Karpas-422 (cell line): Measurements from ENCODE around the gene RPS26. TPM values are rescaled to one million over a fixed set of nuclear protein-coding genes. Genes with fewer than 3 reads are reported as not detected.
"Not testable (repeated sequence)": the region's sequence is repeated elsewhere in the genome, so short reads cannot be mapped to it uniquely, and the experiment has no call there.

Experiments
- DNase-seq: peaks from one replicate; pipeline ENCODE4 v3.0.0-alpha.2; 2015
- H2AFZ ChIP-seq: fragments of 200-600 bp; sonication (generic); 2 replicates; pipeline ENCODE4 v1.6.1; 2014; ENCODE audit warnings: antibody characterized with exemption, low read length, mixed read lengths
- H3K27ac ChIP-seq: fragments of 200-600 bp; sonication (generic); 2 replicates; pipeline ENCODE4 v1.5.1; 2014; ENCODE audit warnings: mild to moderate bottlenecking, low read length, moderate library complexity
- H3K27me3 ChIP-seq: fragments of 200-600 bp; sonication (generic); 2 replicates; pipeline ENCODE4 v1.6.1; 2014; ENCODE audit warnings: low read length, mixed read lengths
- H3K36me3 ChIP-seq: fragments of 200-600 bp; sonication (generic); 2 replicates; pipeline ENCODE4 v1.6.1; 2014; ENCODE audit warnings: low read length, mixed read lengths; ENCODE audit not compliant: insufficient read depth
- H3K4me1 ChIP-seq: fragments of 200-600 bp; sonication (generic); 2 replicates; pipeline ENCODE4 v1.6.1; 2014; ENCODE audit warnings: mild to moderate bottlenecking, low read length, mixed read lengths
- H3K4me2 ChIP-seq: fragments of 200-600 bp; sonication (generic); 2 replicates; pipeline ENCODE4 v1.6.1; 2014; ENCODE audit warnings: low read length, low read depth, mild to moderate bottlenecking; ENCODE audit not compliant: poor library complexity, severe bottlenecking
- H3K4me3 ChIP-seq: fragments of 200-600 bp; sonication (generic); 2 replicates; pipeline ENCODE4 v1.5.1; 2014; ENCODE audit warnings: mild to moderate bottlenecking, antibody characterized with exemption, low read length, mixed read lengths
- H3K79me2 ChIP-seq: fragments of 200-600 bp; sonication (generic); 2 replicates; pipeline ENCODE4 v1.6.1; 2014; ENCODE audit warnings: mild to moderate bottlenecking, low read length, mixed read lengths
- H3K9ac ChIP-seq: fragments of 200-600 bp; sonication (generic); 2 replicates; pipeline ENCODE4 v1.6.0; 2014; ENCODE audit warnings: low read length
- H3K9me2 ChIP-seq: fragments of 200-600 bp; sonication (generic), shearing (Covaris generic); replicated peaks from 2 replicates; pipeline ENCODE4 v1.6.0; 2014; ENCODE audit warnings: mild to moderate bottlenecking, low read length, moderate library complexity; ENCODE audit not compliant: insufficient read depth
- H3K9me3 ChIP-seq: fragments of 300-700, 200-600 bp; sonication (generic); 2 replicates; pipeline ENCODE4 v1.6.1; 2014; ENCODE audit warnings: low read length, mixed read lengths
- H4K20me1 ChIP-seq: fragments of 200-600 bp; sonication (generic); 2 replicates; pipeline ENCODE4 v1.6.1; 2014; ENCODE audit warnings: mild to moderate bottlenecking, antibody characterized with exemption, low read length, low read depth; ENCODE audit not compliant: insufficient read depth
- total RNA-seq: library from RNA; depleted of rRNA; stranded (reverse); fragments of >200 nt; shearing (Covaris generic); gene quantifications from 2 replicates; pipeline ENCODE4 v1.2.3, GENCODE V29; 2014; ENCODE audit warnings: low replicate concordance

The RPS26 gene
- total RNA-seq, 1 experiment from 2014 or later, result 1,471 TPM

DNA sequence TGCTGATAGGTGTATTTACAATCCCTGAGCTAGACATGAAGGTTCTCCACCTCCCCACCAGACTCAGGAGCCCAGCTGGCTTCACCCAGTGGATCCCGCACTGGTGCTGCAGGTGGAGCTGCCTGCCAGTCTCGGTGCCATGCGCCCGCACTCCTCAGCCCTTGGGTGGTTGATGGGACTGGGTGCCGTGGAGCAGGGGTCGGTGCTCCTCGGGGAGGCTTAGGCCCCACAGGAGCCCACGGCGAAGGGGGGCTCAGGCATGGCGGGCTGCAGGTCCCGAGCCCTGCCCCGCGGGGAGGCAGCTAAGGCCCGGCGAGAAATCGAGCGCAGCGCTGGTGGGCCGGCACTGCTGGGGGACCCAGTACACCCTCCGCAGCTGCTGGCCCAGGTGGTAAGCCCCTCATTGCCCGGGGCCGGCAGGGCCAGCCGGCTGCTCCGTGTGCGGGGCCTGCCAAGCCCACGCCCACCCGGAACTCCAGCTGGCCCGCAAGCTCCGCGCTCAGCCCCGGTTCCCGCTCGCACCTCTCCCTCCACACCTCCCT lies 41.6 kb upstream of the RPS26 start:
- H3K9me3 ChIP-seq, DNase-seq, H3K9me2 ChIP-seq, H2AFZ ChIP-seq, H3K4me1 ChIP-seq, H3K4me3 ChIP-seq, H3K36me3 ChIP-seq, H3K27me3 ChIP-seq, H3K9ac ChIP-seq, H3K79me2 ChIP-seq, H3K27ac ChIP-seq, H4K20me1 ChIP-seq, H3K4me2 ChIP-seq: not testable (repeated sequence)

GRCh38 chr12:56001487-56002100 lies 40.1 kb upstream of the RPS26 start:
- DNase-seq, result no peak
- H3K9ac ChIP-seq, result no peak overlapping the region

DNA sequence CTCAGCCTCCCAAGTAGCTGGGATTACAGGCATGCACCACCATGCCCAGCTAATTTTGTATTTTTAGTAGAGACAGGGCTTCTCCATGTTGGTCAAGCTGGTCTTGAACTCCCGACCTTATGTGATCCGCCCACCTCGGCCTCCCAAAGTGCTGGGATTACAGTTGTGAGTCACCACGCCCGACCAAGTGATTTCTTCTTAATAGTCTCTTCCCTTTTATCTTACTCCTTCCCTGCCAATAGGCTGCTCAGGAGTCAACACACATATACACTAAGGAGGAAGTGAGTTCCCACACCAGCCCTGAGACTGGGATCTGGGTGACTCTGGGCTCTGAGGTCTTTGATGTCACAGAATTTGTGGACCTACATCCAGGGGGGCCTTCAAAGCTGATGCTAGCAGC lies 38.3 kb upstream of the RPS26 start:
- H3K9me2 ChIP-seq, H3K4me3 ChIP-seq, H3K36me3 ChIP-seq, DNase-seq, H3K9ac ChIP-seq, H3K4me2 ChIP-seq, H2AFZ ChIP-seq, H3K27ac ChIP-seq, H3K79me2 ChIP-seq, H3K9me3 ChIP-seq, H4K20me1 ChIP-seq, H3K27me3 ChIP-seq: not testable (repeated sequence)
- peaks cover 10% of the 10 kb centered on the region for H3K4me1 ChIP-seq

More at GRCh38 chr12:56001487-56002100, 40.1 kb upstream of the RPS26 start:
- H3K79me2 ChIP-seq, result no peaks in the 10 kb centered on the region
- H2AFZ ChIP-seq, result no peak overlapping the region
- H3K4me3 ChIP-seq, result no peak overlapping the region
- H3K36me3 ChIP-seq, result no peaks in the 10 kb centered on the region
- H3K9me3 ChIP-seq, result no peaks in the 10 kb centered on the region
- H4K20me1 ChIP-seq, result no peaks in the 10 kb centered on the region
- no peak overlapping the region for H3K27ac ChIP-seq
- H3K4me1 ChIP-seq, result no peaks in the 10 kb centered on the region
- no peaks in the 10 kb centered on the region for H3K27me3 ChIP-seq
- H3K4me2 ChIP-seq, result no peak overlapping the region
- no peaks in the 10 kb centered on the region for H3K9me2 ChIP-seq

GRCh38 chr12:56004211-56004610 lies 37.5 kb upstream of the RPS26 start:
- H3K27ac ChIP-seq, result no peak overlapping the region
- H3K27me3 ChIP-seq, result no peaks in the 10 kb centered on the region
- no peaks in the 10 kb centered on the region for H3K79me2 ChIP-seq
- no peaks in the 10 kb centered on the region for H4K20me1 ChIP-seq
- H3K9me2 ChIP-seq, result no peaks in the 10 kb centered on the region
- H3K36me3 ChIP-seq, result no peaks in the 10 kb centered on the region
- H2AFZ ChIP-seq, result no peak overlapping the region
- H3K9ac ChIP-seq, result no peak overlapping the region
- H3K4me3 ChIP-seq, result no peak overlapping the region
- no peak for DNase-seq
- no peak overlapping the region for H3K4me2 ChIP-seq
- no peaks in the 10 kb centered on the region for H3K9me3 ChIP-seq
- peaks cover 10% of the 10 kb centered on the region for H3K4me1 ChIP-seq

- Histone ChIP-seq H3K4me1 (peaks cover 10% of the 10 kb centered on the region), H4K20me1 (no peaks in the 10 kb centered on the region), H3K27me3 (no peaks in the 10 kb centered on the region), H3K9me2 (no peaks in the 10 kb centered on the region), H3K36me3 (no peaks in the 10 kb centered on the region), H3K27ac (0 out of 2 replicates have a peak overlapping the region, but pooled peaks have one; percentile 55), H3K79me2 (no peaks in the 10 kb centered on the region), H3K9me3 (no peaks in the 10 kb centered on the region), H3K4me3 (peak overlapping the region; percentile 74), H3K9ac (peak overlapping the region; percentile 77), H3K4me2 (peak overlapping the region; percentile 80), H2AFZ (peak overlapping the region; percentile 22; the same call in 1 of the 2 replicates)
- peak; percentile 78 for DNase-seq
Measured at GRCh38 chr12:56007564-56008559, 33.9 kb upstream of the RPS26 start.

GRCh38 chr12:56010111-56010570 lies 31.6 kb upstream of the RPS26 start:
- no peak overlapping the region for H3K9ac ChIP-seq
- no peaks in the 10 kb centered on the region for H3K9me3 ChIP-seq
- no peaks in the 10 kb centered on the region for H3K9me2 ChIP-seq

DNA sequence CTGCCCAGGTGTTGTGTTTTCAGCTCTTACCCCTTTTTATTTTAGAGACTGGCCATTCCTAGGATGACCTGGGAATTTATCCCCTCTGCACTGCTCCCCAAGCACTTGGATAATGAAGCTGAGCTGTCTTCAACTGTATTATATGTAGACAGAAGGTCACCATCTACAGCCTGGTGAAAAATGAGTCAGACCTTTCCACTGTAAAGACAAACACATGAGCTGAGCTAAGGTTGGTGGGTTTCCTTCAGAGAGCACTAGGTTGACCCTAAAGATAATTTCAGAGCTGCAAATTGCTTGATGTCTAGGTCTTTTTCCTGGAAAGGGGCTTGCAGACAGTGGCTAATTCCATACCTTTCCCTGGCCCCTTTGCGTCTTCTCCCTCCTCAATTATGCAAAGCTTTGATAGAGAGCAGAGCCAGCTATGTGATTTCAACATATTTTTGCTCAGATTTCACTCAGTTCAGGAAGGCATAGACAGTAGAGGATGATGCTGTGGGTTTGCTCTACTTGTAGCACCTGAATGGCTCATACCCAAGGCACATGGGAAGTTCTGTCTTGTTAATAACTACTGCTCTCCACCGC lies 30.1 kb upstream of the RPS26 start:
- Histone ChIP-seq H3K36me3 (no peaks in the 10 kb centered on the region), H3K9me2 (no peaks in the 10 kb centered on the region), H3K9ac (no peak overlapping the region), H3K27me3 (no peaks in the 10 kb centered on the region), H3K27ac (no peak overlapping the region), H2AFZ (no peak overlapping the region), H3K4me3 (no peak overlapping the region), H3K4me2 (no peak overlapping the region), H4K20me1 (no peaks in the 10 kb centered on the region), H3K9me3 (no peaks in the 10 kb centered on the region), H3K79me2 (no peaks in the 10 kb centered on the region), H3K4me1 (peaks cover 10% of the 10 kb centered on the region)
- no peak for DNase-seq

More at GRCh38 chr12:56010111-56010570, 31.6 kb upstream of the RPS26 start:
- H3K4me2 ChIP-seq, result no peak overlapping the region
- H3K27me3 ChIP-seq, result no peaks in the 10 kb centered on the region
- H3K4me1 ChIP-seq, result peaks cover 10% of the 10 kb centered on the region
- H3K27ac ChIP-seq, result no peak overlapping the region
- DNase-seq, result no peak
- no peaks in the 10 kb centered on the region for H3K36me3 ChIP-seq
- H4K20me1 ChIP-seq, result no peaks in the 10 kb centered on the region
- H3K4me3 ChIP-seq, result no peak overlapping the region
- no peaks in the 10 kb centered on the region for H3K79me2 ChIP-seq
- no peak overlapping the region for H2AFZ ChIP-seq

DNA sequence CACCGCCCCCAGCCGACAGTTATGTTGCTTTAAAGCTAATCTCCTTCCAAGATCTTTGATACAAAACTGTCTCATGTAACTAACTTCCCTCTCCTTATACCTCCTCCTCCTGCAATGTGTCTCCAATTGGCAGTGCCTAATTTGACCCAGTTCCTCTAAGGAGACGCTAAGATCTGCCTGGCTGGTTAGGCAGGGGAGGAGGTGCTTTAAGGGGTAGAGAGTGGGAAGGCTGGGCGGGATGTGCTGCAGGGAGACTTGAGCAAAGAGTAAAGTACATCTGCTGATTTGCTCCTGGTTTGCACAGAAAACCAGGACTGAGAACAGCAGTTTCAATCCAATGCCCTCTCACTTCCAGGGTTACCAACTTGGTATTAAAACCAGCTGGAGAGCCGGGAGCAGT lies 28.2 kb upstream of the RPS26 start:
- Histone ChIP-seq H3K79me2 (no peaks in the 10 kb centered on the region), H3K4me3 (no peak overlapping the region), H3K9me2 (no peaks in the 10 kb centered on the region), H4K20me1 (no peaks in the 10 kb centered on the region), H2AFZ (no peak overlapping the region), H3K27me3 (no peaks in the 10 kb centered on the region), H3K27ac (no peak overlapping the region), H3K9ac (no peak overlapping the region), H3K9me3 (no peaks in the 10 kb centered on the region), H3K4me2 (no peak overlapping the region), H3K4me1 (no peaks in the 10 kb centered on the region), H3K36me3 (no peaks in the 10 kb centered on the region)
- DNase-seq, result no peak
